HepG2 (cell line): ENCODE results near the gene SSBP2. TPM values are rescaled to one million over a fixed set of nuclear protein-coding genes. Genes with fewer than 3 reads are reported as not detected.

ENCODE experiments used
- ATAC-seq: fragments of 200-7000 bp; cut with Tn5 transposase; 3 replicates; pipeline ENCODE4 v1.9.1; 2020; ENCODE audit warnings: mild to moderate bottlenecking, moderate library complexity
- BruUV-seq: library from RNA; stranded (reverse); fragments of 400-500 nt; replicated peaks from 2 replicates; lab custom pipeline; 2021; lab: Mats Ljungman, UMichigan
- CTCF ChIA-PET: fragments of 300-600 bp; formaldehyde crosslinking; extraction: SDS; loops from one replicate; lab custom pipeline; 2021; ENCODE audit warnings: low total read pairs, inconsistent platforms, low intra/inter-chr PET ratio; lab: Yijun Ruan, JAX
- POLR2A ChIA-PET: fragments of 350-600 bp; sonication (Branson Sonifier 250); formaldehyde crosslinking; loops from one replicate; lab custom pipeline; 2020; ENCODE audit warnings: antibody characterized with exemption, inconsistent platforms; lab: Yijun Ruan, JAX
- DNase-seq: peaks from one replicate; pipeline ENCODE4 v3.0.0-alpha.2; 2015; ENCODE audit warnings: low spot score
- FAIRE-seq: peaks from 3 replicates; lab custom pipeline; 2011; peaks lifted over from hg19 to GRCh38; lab: Jason Lieb, UNC
- H2AFZ ChIP-seq: one replicate; pipeline ENCODE4 v1.6.1; 2011; ENCODE audit warnings: low read length, inconsistent platforms
- H3K27ac ChIP-seq: fragments of 300-600 bp; 3 replicates; pipeline ENCODE4 v1.8.0; 2011; ENCODE audit warnings: mixed run types, mild to moderate bottlenecking, mixed read lengths, low read length, inconsistent platforms; ENCODE audit not compliant: insufficient read depth; ENCODE audit errors: extremely low read length
- H3K27me3 ChIP-seq, 2 experiments: fragments of 200-600 bp in 1 of 2; 2 replicates in 1 of 2; 3 replicates in 1 of 2; pipeline versions ENCODE4 v1.6.0 to v1.8.0; 2011; ENCODE audit warnings: low read length in 2 of 2, mild to moderate bottlenecking in 2 of 2, moderate library complexity in 2 of 2, inconsistent platforms in 1 of 2; ENCODE audit not compliant: insufficient read depth in 2 of 2, control insufficient read depth in 1 of 2
- H3K36me3 ChIP-seq, 2 experiments: fragments of 200-600 bp in 1 of 2; replicated peaks in 1 of 2; 2 replicates in 1 of 2; 3 replicates in 1 of 2; pipeline versions ENCODE4 v1.5.1 to v1.8.0; 2011; ENCODE audit warnings: low read length in 2 of 2, inconsistent platforms in 1 of 2; ENCODE audit not compliant: insufficient read depth in 2 of 2, control insufficient read depth in 1 of 2
- H3K4me1 ChIP-seq: 2 replicates; pipeline ENCODE4 v1.5.1; 2012; ENCODE audit warnings: low read length, inconsistent platforms; ENCODE audit not compliant: insufficient read depth
- H3K4me2 ChIP-seq: 2 replicates; pipeline ENCODE4 v1.6.0; 2011; ENCODE audit warnings: low read depth, low read length, inconsistent platforms
- H3K4me3 ChIP-seq, 3 experiments: fragments of 200-600 bp in 1 of 3; sonication (generic), shearing (Covaris generic) in 1 of 3; replicated peaks in 1 of 3; 2 replicates each; pipeline ENCODE4 v1.5.1; 2011 to 2016; ENCODE audit warnings: low read length in 3 of 3, inconsistent platforms in 2 of 3, low read depth in 2 of 3, mild to moderate bottlenecking in 2 of 3, control low read depth in 1 of 3, mixed read lengths in 1 of 3; ENCODE audit not compliant: insufficient read depth in 1 of 3
- H3K79me2 ChIP-seq: one replicate; pipeline ENCODE4 v1.6.1; 2011; ENCODE audit warnings: low read length, inconsistent platforms; ENCODE audit not compliant: insufficient read depth
- H3K9ac ChIP-seq: 2 replicates; pipeline ENCODE4 v1.6.0; 2011; ENCODE audit warnings: mild to moderate bottlenecking, low read depth, low read length, inconsistent platforms; ENCODE audit not compliant: insufficient read depth
- H3K9me3 ChIP-seq: 2 replicates; pipeline ENCODE4 v1.5.1; 2012; ENCODE audit warnings: mild to moderate bottlenecking, low read length
- H4K20me1 ChIP-seq: 2 replicates; pipeline ENCODE4 v1.6.0; 2011; ENCODE audit warnings: inconsistent platforms, mild to moderate bottlenecking, low read length, moderate library complexity; ENCODE audit not compliant: insufficient read depth
- CENPX ChIP-seq: sonication (generic); formaldehyde crosslinking; IDR thresholded peaks from 2 replicates; pipeline ENCODE4 v1.9.0; 2021; ENCODE audit warnings: mild to moderate bottlenecking, missing genetic modification reagents, moderate library complexity
- CREM ChIP-seq, 2 experiments: sonication (generic) in 1 of 2; formaldehyde crosslinking in 1 of 2; IDR thresholded peaks; 2 replicates each; pipeline versions ENCODE4 v1.4.0 to v1.6.1; 2016 to 2020; ENCODE audit warnings: antibody characterized with exemption in 1 of 2, mild to moderate bottlenecking in 1 of 2, missing genetic modification reagents in 1 of 2
- PRDM15 ChIP-seq: sonication (generic); formaldehyde crosslinking; IDR thresholded peaks from 2 replicates; pipeline ENCODE4 v1.4.0; 2020; ENCODE audit warnings: missing genetic modification reagents
- RBM22 ChIP-seq: fragments of 200-400 bp; formaldehyde crosslinking; optimal IDR thresholded peaks from 2 replicates; pipeline ENCODE3; 2017; ENCODE audit warnings: mild to moderate bottlenecking, low read length, moderate library complexity
- ZNF318 ChIP-seq: sonication (generic); formaldehyde crosslinking; IDR thresholded peaks from 2 replicates; pipeline ENCODE4 v1.4.0; 2020; ENCODE audit warnings: mild to moderate bottlenecking, missing genetic modification reagents
- ZNF33A ChIP-seq: sonication (generic); formaldehyde crosslinking; IDR thresholded peaks from 2 replicates; pipeline ENCODE4 v1.5.1; 2020; ENCODE audit warnings: missing genetic modification reagents, mild to moderate bottlenecking, moderate library complexity, borderline replicate concordance
- WGBS: methylation state at CpG from one replicate; pipeline ENCODE4 v1.1.6; 2017; ENCODE audit warnings: low lambda C conversion rate; 5-methylcytosine and 5-hydroxymethylcytosine counted together
- in situ Hi-C: cut with HindIII; loops from 2 replicates; pipeline ENCODE4 v1.10.0; 2017; ENCODE audit warnings: low pct_unique_long_range_greater_than_20kb; ENCODE audit not compliant: extremely low pct_ligation_motif_present
- intact Hi-C: fragments of 100-400 bp; cut with micrococcal nuclease; formaldehyde crosslinking; loops from one replicate; pipeline ENCODE4 v1.10.0; 2022; ENCODE audit not compliant: unreplicated experiment
- polyA plus RNA-seq, 8 experiments: library from polyadenylated mRNA; depleted of rRNA in 3 of 8; stranded (reverse) in 7 of 8; unstranded in 1 of 8; fragments of >200 nt; fragmentation: Illumina TruSeq in 4 of 8; extraction: Trizol in 4 of 8; gene quantifications; 2 replicates each; pipeline versions ENCODE4 v1.2.1 to v1.2.3, GENCODE V29; 2011 to 2016; ENCODE audit warnings: low read depth in 4 of 8, missing spikeins in 1 of 8, mixed read lengths in 1 of 8; ENCODE audit not compliant: insufficient read depth in 1 of 8
- total RNA-seq, 5 experiments: library from RNA; depleted of rRNA; stranded (reverse); fragments of >200 nt; fragmentation: Illumina TruSeq; extraction: Trizol; gene quantifications; 2 replicates each; pipeline ENCODE4 v1.2.3, GENCODE V29; 2016; ENCODE audit warnings: low read depth in 1 of 5
- TF ChIP-seq, protein P1 (sequence below): IDR thresholded peaks from 2 replicates; pipeline ENCODE4 v1.6.1; 2016; ENCODE audit warnings: missing compliant biosample characterization, missing genetic modification reagents, borderline replicate concordance

SSBP2 gene
- total and polyA plus RNA-seq, 2 of the 13 experiments (the other 11 are each of a cell fraction or from before 2014, with no cell fraction given), result 0.16 TPM; not detected in 1

DNA sequence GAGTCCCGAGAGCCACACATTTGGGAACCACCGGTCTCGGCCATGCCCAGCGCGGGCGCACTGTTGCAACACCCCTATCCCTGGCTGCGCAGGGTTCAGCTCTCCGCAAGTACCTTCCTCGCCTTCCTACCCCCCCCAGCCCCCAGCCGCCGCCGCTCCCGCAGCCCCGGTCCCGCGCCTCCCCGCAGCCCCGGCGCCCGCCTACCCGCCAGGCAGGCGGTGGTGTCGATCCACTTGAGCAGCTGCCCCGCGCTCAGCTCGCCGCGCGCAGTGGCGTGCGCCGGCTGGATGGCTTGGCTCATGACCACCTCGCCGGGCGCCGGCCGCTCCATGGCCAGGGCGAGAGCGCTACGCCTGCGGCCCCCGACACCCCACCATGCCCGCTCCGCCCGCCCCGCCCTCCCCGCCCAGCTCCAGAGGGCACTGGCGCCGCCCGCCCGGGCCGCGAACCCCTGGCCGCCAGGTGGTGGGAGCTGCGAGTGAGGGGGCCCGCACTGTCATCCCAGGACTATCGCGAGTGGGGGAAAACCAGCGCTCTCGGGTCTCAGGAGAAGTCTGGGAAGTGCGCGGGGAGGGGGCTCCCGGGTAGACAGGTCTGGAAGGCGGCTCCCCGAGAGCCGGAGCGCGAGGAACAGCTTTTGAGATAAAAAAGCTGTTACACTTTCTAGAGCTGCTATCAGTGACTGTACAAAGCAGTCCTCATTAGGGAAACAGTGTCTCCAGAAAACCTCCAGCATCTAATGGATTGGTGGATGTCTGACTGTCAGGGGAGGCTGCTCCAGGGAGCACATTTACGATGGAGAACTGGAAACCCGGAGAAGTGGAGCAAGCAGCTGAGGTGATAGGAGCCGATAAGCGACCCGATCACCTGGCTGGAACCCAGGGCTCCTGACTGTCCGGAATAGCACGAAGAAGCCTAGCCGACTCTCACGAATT, 356.8 kb downstream of the SSBP2 start, which contains the start of gene ACOT12:
ACOT12 (minus strand) TSS at position 352 of the 936 bp plus-strand sequence; CDS start at position 332, 20 bp downstream.
- Histone ChIP-seq H3K27me3 (peaks cover 2 to 17% of the 10 kb centered on the region in 2 experiments; a peak in 3 of 5 replicates), H3K9ac (no peak within 1 kb of the TSS), H3K9me3 (no peaks in the 10 kb centered on the region), H3K4me1 (no peaks in the 10 kb centered on the region), H3K27ac (no peak within 1 kb of the TSS), H3K79me2 (no peaks in the 10 kb centered on the region), H3K4me3 (peak within 1 kb of the TSS in 2 of 3 experiments; percentile 28 to 64; a peak in 3 of 6 replicates), H2AFZ (no peak within 1 kb of the TSS), H4K20me1 (no peaks in the 10 kb centered on the region), H3K4me2 (peak within 1 kb of the TSS; percentile 67), H3K36me3 (no peaks in the 10 kb centered on the region)
- DNase-seq (no peak), FAIRE-seq (no peak), ATAC-seq (peak; percentile 82)
- intact Hi-C loops, result no loop called here
- CTCF ChIA-PET, result no interaction called here
- 4% methylated on average over 29 of the region's 77 CpGs for WGBS
- in situ Hi-C loops, result no loop called here
- POLR2A ChIA-PET, result interaction anchor here (0.6 kb wide), 1 partner anchor 33 kb away, joined by 3 read pairs; no protein-coding TSS in a partner anchor
- no TSS peak for BruUV-seq
- TF ChIP-seq CREM (IDR thresholded peaks at IDR 0.05) (no peak), CREM (CRISPR knock-in tag; IDR thresholded peaks at IDR 0.05) (no peak), PRDM15 (CRISPR knock-in tag) (peak; percentile 78; the same call in 1 of the 2 replicates), ZNF33A (CRISPR knock-in tag) (no peak), CENPX (CRISPR knock-in tag) (no peak), RBM22 (no peak), ZNF318 (CRISPR knock-in tag) (no peak)
- TF ChIP-seq, protein P1, sequence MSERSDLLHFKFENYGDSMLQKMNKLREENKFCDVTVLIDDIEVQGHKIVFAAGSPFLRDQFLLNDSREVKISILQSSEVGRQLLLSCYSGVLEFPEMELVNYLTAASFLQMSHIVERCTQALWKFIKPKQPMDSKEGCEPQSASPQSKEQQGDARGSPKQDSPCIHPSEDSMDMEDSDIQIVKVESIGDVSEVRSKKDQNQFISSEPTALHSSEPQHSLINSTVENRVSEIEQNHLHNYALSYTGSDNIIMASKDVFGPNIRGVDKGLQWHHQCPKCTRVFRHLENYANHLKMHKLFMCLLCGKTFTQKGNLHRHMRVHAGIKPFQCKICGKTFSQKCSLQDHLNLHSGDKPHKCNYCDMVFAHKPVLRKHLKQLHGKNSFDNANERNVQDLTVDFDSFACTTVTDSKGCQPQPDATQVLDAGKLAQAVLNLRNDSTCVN, result 0 out of 2 replicates have a peak, but pooled peaks have one; percentile 60
